Lower leg skin (tissue), 3 donors: Measurements from ENCODE around the gene CYTH3.

Experiments used
- CTCF ChIP-seq, 3 donors: fragments of 450-650 bp; IDR thresholded peaks; one replicate each; pipeline ENCODE4 v1.5.1; 2016; ENCODE audit warnings: antibody characterized with exemption in 3 of 3, mild to moderate bottlenecking in 3 of 3, moderate library complexity in 2 of 3
- POLR2A ChIP-seq, 2 donors: fragments of 450-650 bp; IDR thresholded peaks; one replicate each; pipeline ENCODE4 v1.6.1; 2016 to 2017; ENCODE audit warnings: antibody characterized with exemption in 2 of 2, mild to moderate bottlenecking in 1 of 2, moderate library complexity in 1 of 2

DNA sequence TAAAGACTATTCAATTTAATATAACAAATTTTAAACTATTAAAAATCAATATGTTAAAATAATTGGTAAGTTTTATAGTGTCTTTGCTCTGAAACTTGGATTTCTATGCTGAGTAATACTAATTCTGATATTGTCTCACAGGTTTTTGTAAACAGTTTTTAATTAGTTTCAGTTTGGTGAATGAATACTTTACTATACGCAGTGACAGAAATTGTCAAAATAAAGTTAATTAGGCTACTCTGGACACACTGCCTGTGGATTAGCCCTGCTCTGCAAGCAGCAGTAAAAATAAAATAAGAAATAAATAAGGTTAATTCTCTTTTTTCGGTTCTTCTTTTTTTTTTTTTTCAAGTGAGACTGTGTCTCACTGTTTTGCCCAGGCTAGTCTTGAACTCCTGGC is 135.9 kb downstream of the CYTH3 start:
- TF ChIP-seq CTCF (IDR thresholded peaks at IDR 0.05), result no peak
- no peak for TF ChIP-seq POLR2A (IDR thresholded peaks at IDR 0.05)
